ENCODE results near the gene SLC7A14.
"Not testable (repeated sequence)": the region's sequence is repeated elsewhere in the genome, so short reads cannot be mapped to it uniquely, and the experiment has no call there.

The SLC7A14 gene

DNA sequence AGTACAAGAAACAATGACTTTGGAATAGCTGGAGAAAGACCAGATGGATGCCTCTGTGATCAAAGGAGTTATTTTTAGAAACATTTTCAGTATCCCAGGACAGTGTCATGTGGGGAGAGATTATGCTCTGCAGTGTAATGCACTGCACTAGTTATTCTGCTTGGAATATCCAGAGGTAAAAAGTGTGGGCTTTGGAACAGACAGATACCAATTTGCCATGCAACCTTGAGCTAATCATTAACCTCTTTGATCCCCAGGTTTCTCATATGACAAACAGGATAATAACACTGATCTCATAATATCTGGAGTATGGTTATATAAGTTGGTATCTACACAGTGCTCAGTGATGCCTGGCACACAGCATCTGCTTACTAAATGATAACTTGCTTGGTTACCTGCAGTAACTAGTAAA is 12.2 kb upstream of the SLC7A14 start:
- Histone ChIP-seq H3K9ac (ENCODE audit: low read depth in 1 of 2, low read length in 2 of 2) (no peak overlapping the region), H3K27ac (ENCODE audit: low read depth in 2 of 2, low read length in 2 of 2) (no peak overlapping the region), H3K4me1 (ENCODE audit: control insufficient read depth in 2 of 2, insufficient read depth in 2 of 2, low read length in 2 of 2) (peaks cover 3 to 11% of the 10 kb centered on the region in 2 donors), H3K9me3 (ENCODE audit: control insufficient read depth in 2 of 2, low read length in 2 of 2) (no peaks in the 10 kb centered on the region), H3K4me3 (ENCODE audit: low read length in 2 of 2) (no peak overlapping the region), H3K27me3 (ENCODE audit: control insufficient read depth in 2 of 2, insufficient read depth in 2 of 2, low read length in 2 of 2) (no peaks in the 10 kb centered on the region), H3K36me3 (ENCODE audit: control insufficient read depth in 2 of 2, insufficient read depth in 2 of 2, low read length in 2 of 2) (no peaks in the 10 kb centered on the region)

DNA sequence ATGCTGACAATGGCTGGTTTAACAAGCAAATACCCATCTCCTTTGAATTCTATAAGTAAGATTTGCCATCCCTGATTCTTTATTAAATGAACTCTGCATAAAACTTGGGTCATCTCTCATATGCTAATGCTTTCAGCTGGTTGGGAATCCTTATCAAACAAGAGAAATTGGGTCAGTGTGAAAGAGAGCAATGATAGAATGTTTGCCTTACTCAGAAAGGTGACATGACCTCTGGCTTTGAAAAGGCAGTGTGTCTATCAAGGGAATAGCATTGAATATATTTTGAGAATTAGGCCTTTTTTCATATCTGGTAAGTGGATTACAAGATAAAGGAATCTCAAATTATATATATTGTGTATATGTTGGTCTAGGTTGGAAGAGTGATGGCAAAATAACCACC is 8.7 kb upstream of the SLC7A14 start:
- Histone ChIP-seq H3K36me3 (ENCODE audit: control insufficient read depth in 2 of 2, insufficient read depth in 2 of 2, low read length in 2 of 2) (no peaks in the 10 kb centered on the region), H3K9me3 (ENCODE audit: control insufficient read depth in 2 of 2, low read length in 2 of 2) (no peaks in the 10 kb centered on the region), H3K4me1 (ENCODE audit: control insufficient read depth in 2 of 2, insufficient read depth in 2 of 2, low read length in 2 of 2) (peaks cover 2 to 3% of the 10 kb centered on the region in 2 donors), H3K4me3 (ENCODE audit: low read length in 2 of 2) (no peak overlapping the region), H3K9ac (ENCODE audit: low read depth in 1 of 2, low read length in 2 of 2) (no peak overlapping the region), H3K27ac (ENCODE audit: low read depth in 2 of 2, low read length in 2 of 2) (no peak overlapping the region), H3K27me3 (ENCODE audit: control insufficient read depth in 2 of 2, insufficient read depth in 2 of 2, low read length in 2 of 2) (peaks cover 1 to 5% of the 10 kb centered on the region in 2 donors)

DNA sequence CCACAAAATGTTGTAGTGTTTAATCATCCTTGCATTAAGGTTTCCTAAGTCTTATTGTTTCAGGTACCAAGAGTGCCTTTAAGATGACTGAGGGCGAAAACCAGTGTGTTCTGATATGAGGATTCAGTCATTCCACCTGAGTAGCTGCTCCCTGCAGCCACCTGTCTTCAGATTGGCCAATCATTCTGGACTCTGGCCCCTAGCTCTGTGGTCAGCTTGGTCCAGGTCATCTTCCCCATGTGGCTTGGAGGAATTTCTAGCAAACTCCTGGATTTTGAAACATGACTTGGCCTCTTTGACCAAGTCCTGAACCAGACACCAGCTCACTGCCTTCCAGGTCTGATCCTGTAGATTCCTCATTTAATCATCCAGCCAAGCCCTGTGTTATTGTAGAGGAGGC is 7.8 kb upstream of the SLC7A14 start:
- no peak overlapping the region for H3K27ac ChIP-seq (ENCODE audit: low read depth in 2 of 2, low read length in 2 of 2)

DNA sequence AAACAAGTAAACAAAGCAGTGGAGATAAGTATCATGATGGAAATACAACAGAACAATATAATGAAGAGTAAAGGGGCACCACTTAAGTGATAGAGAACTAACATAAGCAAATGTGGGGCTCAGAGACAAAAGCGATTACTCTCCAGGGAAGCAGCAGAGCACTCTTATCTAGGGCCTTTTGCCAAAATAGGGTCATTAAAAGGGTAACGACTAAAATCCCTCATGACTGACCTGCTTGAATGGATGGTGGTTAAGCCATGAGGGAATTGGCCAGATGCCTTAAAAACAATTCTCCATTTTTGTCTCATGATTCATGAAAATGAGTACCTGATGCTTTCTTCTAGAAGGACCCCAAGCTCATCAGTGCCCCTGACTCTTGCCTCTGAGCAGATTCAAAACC is 3.2 kb upstream of the SLC7A14 start:
- Histone ChIP-seq H3K27me3 (ENCODE audit: control insufficient read depth in 2 of 2, insufficient read depth in 2 of 2, low read length in 2 of 2) (peaks cover 8 to 22% of the 10 kb centered on the region in 2 donors), H3K4me1 (ENCODE audit: control insufficient read depth in 2 of 2, insufficient read depth in 2 of 2, low read length in 2 of 2) (no peaks in the 10 kb centered on the region), H3K9me3 (ENCODE audit: control insufficient read depth in 2 of 2, low read length in 2 of 2) (no peaks in the 10 kb centered on the region), H3K27ac (ENCODE audit: low read depth in 2 of 2, low read length in 2 of 2) (no peak overlapping the region), H3K9ac (ENCODE audit: low read depth in 1 of 2, low read length in 2 of 2) (no peak overlapping the region), H3K36me3 (ENCODE audit: control insufficient read depth in 2 of 2, insufficient read depth in 2 of 2, low read length in 2 of 2) (no peaks in the 10 kb centered on the region), H3K4me3 (ENCODE audit: low read length in 2 of 2) (no peak overlapping the region)

More for the DNA sequence above, 7.8 kb upstream of the SLC7A14 start:
- peaks cover 0 to 2% of the 10 kb centered on the region in 2 donors for H3K4me1 ChIP-seq (ENCODE audit: control insufficient read depth in 2 of 2, insufficient read depth in 2 of 2, low read length in 2 of 2)
- H3K4me3 ChIP-seq (ENCODE audit: low read length in 2 of 2), result no peak overlapping the region
- no peaks in the 10 kb centered on the region for H3K9me3 ChIP-seq (ENCODE audit: control insufficient read depth in 2 of 2, low read length in 2 of 2)
- no peaks in the 10 kb centered on the region for H3K36me3 ChIP-seq (ENCODE audit: control insufficient read depth in 2 of 2, insufficient read depth in 2 of 2, low read length in 2 of 2)
- H3K9ac ChIP-seq (ENCODE audit: low read depth in 1 of 2, low read length in 2 of 2), result no peak overlapping the region
- peaks cover 1 to 5% of the 10 kb centered on the region in 2 donors for H3K27me3 ChIP-seq (ENCODE audit: control insufficient read depth in 2 of 2, insufficient read depth in 2 of 2, low read length in 2 of 2)

DNA sequence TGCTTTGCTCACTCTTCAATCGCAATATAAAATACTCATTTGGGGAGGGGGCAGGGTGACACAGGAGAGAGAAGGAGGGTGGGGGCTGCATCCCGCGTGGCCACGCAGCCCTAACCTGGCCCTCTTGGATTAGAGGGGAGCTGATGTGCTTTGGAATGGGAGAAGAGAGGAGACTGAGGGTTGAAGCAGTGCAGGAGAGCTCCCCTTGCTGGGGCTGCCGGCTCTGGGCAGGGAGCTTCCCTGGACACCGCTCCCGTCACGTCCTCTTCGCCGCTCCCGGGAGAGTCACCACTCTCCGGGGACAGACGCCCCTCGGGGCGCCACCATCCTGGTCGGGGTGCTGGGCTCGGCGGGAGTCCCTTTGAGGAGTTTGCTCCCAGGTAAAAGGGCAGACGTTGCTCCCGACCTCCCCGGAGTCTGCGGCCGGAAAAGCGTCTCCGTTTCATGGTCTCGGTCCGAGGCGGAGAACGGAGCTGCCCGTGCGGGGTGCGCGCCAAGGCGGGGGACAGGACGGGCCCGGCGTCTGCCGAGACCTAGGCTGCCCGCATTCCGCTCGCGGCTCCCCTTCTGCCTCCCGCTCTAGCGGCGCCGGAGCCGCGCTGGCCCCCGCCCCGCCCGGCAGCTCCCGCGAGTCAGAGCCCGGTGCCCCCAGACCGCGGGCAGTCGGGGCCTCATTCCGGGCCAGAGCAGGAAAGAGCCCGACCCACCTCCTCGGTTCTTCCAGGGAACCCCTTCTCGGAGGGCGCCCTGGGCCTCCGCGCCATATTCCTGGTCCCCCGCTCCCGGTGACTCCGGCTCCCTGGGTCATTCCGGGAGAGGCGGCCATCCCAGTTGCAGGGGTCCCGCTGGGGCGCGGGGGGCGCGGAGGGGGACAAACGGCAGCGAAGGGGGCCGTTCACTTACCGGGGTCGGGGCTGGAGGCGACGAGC is 603 bp downstream of the SLC7A14 start:
- Histone ChIP-seq H3K9ac (ENCODE audit: low read depth in 1 of 2, low read length in 2 of 2) (no peak overlapping the region), H3K4me3 (ENCODE audit: low read length in 2 of 2) (no peak overlapping the region)

DNA sequence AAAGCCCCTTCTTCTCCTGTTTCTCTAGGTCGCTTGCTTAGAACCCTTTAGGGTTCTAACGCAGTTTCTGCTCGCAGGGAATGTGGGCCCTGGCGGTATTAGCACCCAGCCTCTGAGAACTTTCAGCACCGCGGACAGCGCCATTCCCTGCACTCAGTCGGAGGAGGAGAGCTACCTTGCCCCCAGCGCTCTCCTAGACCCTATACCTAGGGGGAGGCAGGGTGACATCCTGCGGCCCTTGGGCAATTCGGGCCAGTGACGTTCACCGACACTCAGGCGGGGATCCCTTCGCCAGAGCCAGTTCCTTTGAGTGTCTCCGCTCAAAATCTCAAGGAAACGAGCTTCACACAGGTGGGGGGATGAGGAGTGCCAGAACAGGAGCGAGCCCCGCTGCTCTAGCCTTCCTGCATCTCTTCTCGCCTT is 1.3 kb downstream of the SLC7A14 start:
- Histone ChIP-seq H3K4me3 (ENCODE audit: low read length in 2 of 2) (no peak overlapping the region), H3K36me3 (ENCODE audit: control insufficient read depth in 2 of 2, insufficient read depth in 2 of 2, low read length in 2 of 2) (no peaks in the 10 kb centered on the region), H3K4me1 (ENCODE audit: control insufficient read depth in 2 of 2, insufficient read depth in 2 of 2, low read length in 2 of 2) (no peaks in the 10 kb centered on the region), H3K9ac (ENCODE audit: low read depth in 1 of 2, low read length in 2 of 2) (no peak overlapping the region), H3K27me3 (ENCODE audit: control insufficient read depth in 2 of 2, insufficient read depth in 2 of 2, low read length in 2 of 2) (peaks cover 11 to 22% of the 10 kb centered on the region in 2 donors), H3K27ac (ENCODE audit: low read depth in 2 of 2, low read length in 2 of 2) (no peak overlapping the region), H3K9me3 (ENCODE audit: control insufficient read depth in 2 of 2, low read length in 2 of 2) (no peaks in the 10 kb centered on the region)

More for the DNA sequence above, 603 bp downstream of the SLC7A14 start:
- Histone ChIP-seq H3K27me3 (ENCODE audit: control insufficient read depth in 2 of 2, insufficient read depth in 2 of 2, low read length in 2 of 2) (peaks cover 11 to 22% of the 10 kb centered on the region in 2 donors), H3K27ac (ENCODE audit: low read depth in 2 of 2, low read length in 2 of 2) (no peak overlapping the region), H3K9me3 (ENCODE audit: control insufficient read depth in 2 of 2, low read length in 2 of 2) (no peaks in the 10 kb centered on the region), H3K4me1 (ENCODE audit: control insufficient read depth in 2 of 2, insufficient read depth in 2 of 2, low read length in 2 of 2) (no peaks in the 10 kb centered on the region), H3K36me3 (ENCODE audit: control insufficient read depth in 2 of 2, insufficient read depth in 2 of 2, low read length in 2 of 2) (no peaks in the 10 kb centered on the region)

DNA sequence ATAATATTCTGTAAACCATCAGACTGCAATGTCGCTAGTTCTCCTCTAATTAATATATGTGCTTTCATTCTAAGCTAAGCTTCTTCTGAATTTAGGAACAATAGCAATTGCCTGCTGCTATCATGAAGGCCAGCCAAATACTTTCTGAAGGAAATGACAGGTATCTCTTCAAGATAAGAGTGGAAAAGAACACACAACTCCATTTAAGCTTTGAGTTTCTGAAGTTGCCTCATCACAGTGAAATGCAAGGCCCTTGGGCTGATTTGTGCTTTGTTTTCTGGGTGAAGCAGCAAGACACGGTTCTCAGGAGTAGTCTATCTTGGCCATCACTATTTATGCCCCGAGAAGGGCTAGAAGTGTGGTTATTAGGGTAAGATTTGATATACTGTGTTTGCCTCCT is 6.2 kb downstream of the SLC7A14 start:
- Histone ChIP-seq H3K9me3 (ENCODE audit: control insufficient read depth in 2 of 2, low read length in 2 of 2) (no peaks in the 10 kb centered on the region), H3K9ac (ENCODE audit: low read depth in 1 of 2, low read length in 2 of 2) (no peak overlapping the region), H3K4me1 (ENCODE audit: control insufficient read depth in 2 of 2, insufficient read depth in 2 of 2, low read length in 2 of 2) (no peaks in the 10 kb centered on the region), H3K36me3 (ENCODE audit: control insufficient read depth in 2 of 2, insufficient read depth in 2 of 2, low read length in 2 of 2) (no peaks in the 10 kb centered on the region), H3K27ac (ENCODE audit: low read depth in 2 of 2, low read length in 2 of 2) (no peak overlapping the region), H3K4me3 (ENCODE audit: low read length in 2 of 2) (no peak overlapping the region), H3K27me3 (ENCODE audit: control insufficient read depth in 2 of 2, insufficient read depth in 2 of 2, low read length in 2 of 2) (peaks cover 11% of the 10 kb centered on the region in 2 donors)

DNA sequence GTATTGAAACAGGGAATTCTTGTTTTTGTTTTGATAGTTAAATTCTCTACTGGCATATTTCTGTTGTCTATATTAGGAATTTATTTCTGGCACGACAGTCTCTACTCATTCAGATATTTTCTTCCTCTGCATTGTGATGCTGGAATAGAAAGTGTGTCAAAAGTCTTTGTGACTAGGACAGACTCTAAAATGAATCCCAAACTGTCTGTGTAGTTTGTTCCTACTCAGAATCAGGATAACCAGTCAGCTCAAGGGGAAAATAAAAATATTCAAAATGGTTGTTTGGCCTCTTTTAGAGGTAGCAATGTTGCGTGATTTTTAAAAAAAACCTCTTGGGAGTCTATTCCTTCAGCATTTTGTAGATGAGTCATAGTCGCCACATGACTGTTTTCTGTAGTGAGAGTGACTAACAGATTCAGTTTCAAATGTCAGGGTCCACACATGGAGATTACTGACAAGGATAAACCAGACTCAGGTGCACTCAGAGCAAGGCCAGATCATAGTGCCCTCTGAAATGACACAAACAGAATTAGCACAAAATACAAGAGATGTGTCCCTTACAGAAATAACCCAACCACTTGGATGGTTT is 13.1 kb downstream of the SLC7A14 start:
- Histone ChIP-seq H3K27me3 (ENCODE audit: control insufficient read depth in 2 of 2, insufficient read depth in 2 of 2, low read length in 2 of 2) (no peaks in the 10 kb centered on the region), H3K4me3 (ENCODE audit: low read length in 2 of 2) (no peak overlapping the region), H3K27ac (ENCODE audit: low read depth in 2 of 2, low read length in 2 of 2) (no peak overlapping the region), H3K36me3 (ENCODE audit: control insufficient read depth in 2 of 2, insufficient read depth in 2 of 2, low read length in 2 of 2) (no peaks in the 10 kb centered on the region), H3K4me1 (ENCODE audit: control insufficient read depth in 2 of 2, insufficient read depth in 2 of 2, low read length in 2 of 2) (no peaks in the 10 kb centered on the region), H3K9me3 (ENCODE audit: control insufficient read depth in 2 of 2, low read length in 2 of 2) (no peaks in the 10 kb centered on the region), H3K9ac (ENCODE audit: low read depth in 1 of 2, low read length in 2 of 2) (no peak overlapping the region)

DNA sequence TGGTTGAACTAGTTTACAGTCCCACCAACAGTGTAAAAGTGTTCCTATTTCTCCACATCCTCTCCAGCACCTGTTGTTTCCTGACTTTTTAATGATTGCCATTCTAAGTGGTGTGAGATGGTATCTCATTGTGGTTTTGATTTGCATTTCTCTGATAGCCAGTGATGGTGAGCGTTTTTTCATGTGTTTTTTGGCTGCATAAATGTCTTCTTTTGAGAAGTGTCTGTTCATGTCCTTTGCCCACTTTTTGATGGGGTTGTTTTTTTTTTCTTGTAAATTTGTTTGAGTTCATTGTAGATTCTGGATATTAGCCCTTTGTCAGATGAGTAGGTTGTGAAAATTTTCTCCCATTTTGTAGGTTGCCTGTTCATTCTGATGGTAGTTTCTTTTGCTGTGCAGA is 18.3 kb downstream of the SLC7A14 start:
- H3K9me3 ChIP-seq (ENCODE audit: control insufficient read depth in 2 of 2, low read length in 2 of 2); H3K9ac ChIP-seq (ENCODE audit: low read depth in 1 of 2, low read length in 2 of 2): not testable (repeated sequence)

DNA sequence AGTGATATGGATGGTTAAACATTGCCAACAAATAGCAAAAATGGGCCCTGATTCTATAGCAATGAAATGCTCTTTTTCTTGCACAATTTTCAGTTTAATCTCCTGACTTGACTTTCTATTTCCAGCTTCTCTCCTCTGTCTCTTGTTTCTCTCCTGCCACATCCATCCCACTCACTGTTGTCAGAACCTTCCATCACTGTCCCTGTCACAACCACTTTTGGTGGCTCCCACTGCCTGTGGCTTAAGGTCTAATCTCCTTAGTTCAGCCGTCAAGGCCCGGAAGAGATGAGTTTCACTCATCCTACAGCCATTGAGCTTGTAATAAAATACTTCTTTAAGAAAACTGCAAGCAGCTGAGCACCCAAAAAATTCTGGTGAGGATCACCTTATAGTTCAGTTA is 19.5 kb downstream of the SLC7A14 start:
- H3K36me3 ChIP-seq (ENCODE audit: control insufficient read depth in 2 of 2, insufficient read depth in 2 of 2, low read length in 2 of 2), result no peaks in the 10 kb centered on the region
- H3K9me3 ChIP-seq (ENCODE audit: control insufficient read depth in 2 of 2, low read length in 2 of 2), result no peaks in the 10 kb centered on the region
- H3K9ac ChIP-seq (ENCODE audit: low read depth in 1 of 2, low read length in 2 of 2), result no peak overlapping the region
- no peaks in the 10 kb centered on the region for H3K4me1 ChIP-seq (ENCODE audit: control insufficient read depth in 2 of 2, insufficient read depth in 2 of 2, low read length in 2 of 2)
- no peak overlapping the region for H3K27ac ChIP-seq (ENCODE audit: low read depth in 2 of 2, low read length in 2 of 2)
- H3K4me3 ChIP-seq (ENCODE audit: low read length in 2 of 2), result no peak overlapping the region
- no peaks in the 10 kb centered on the region for H3K27me3 ChIP-seq (ENCODE audit: control insufficient read depth in 2 of 2, insufficient read depth in 2 of 2, low read length in 2 of 2)

More for the DNA sequence above, 18.3 kb downstream of the SLC7A14 start:
- H3K4me1 ChIP-seq (ENCODE audit: control insufficient read depth in 2 of 2, insufficient read depth in 2 of 2, low read length in 2 of 2); H3K36me3 ChIP-seq (ENCODE audit: control insufficient read depth in 2 of 2, insufficient read depth in 2 of 2, low read length in 2 of 2); H3K27me3 ChIP-seq (ENCODE audit: control insufficient read depth in 2 of 2, insufficient read depth in 2 of 2, low read length in 2 of 2); H3K27ac ChIP-seq (ENCODE audit: low read depth in 2 of 2, low read length in 2 of 2); H3K4me3 ChIP-seq (ENCODE audit: low read length in 2 of 2): not testable (repeated sequence)
